H1 (cell line): ENCODE results near the gene TAF4. TPM values are rescaled to one million over a fixed set of nuclear protein-coding genes. Genes with fewer than 3 reads are reported as not detected.

ENCODE experiments used
- CHD1 ChIP-seq: IDR thresholded peaks from 2 replicates; pipeline ENCODE4 v1.6.1; 2012; ENCODE audit warnings: low read depth, low read length, improper control_type of control experiment
- GTF2F1 ChIP-seq: IDR thresholded peaks from 2 replicates; pipeline ENCODE4 v1.6.1; 2012; ENCODE audit warnings: low read depth, low read length, improper control_type of control experiment, borderline replicate concordance
- KDM1A ChIP-seq: fragments of 200-600, 300-600 bp; sonication (generic); IDR thresholded peaks from 2 replicates; pipeline ENCODE4 v1.7.1; 2016; ENCODE audit warnings: mild to moderate bottlenecking, low read length, borderline replicate concordance
- RBBP5 ChIP-seq: IDR thresholded peaks from 2 replicates; pipeline ENCODE4 v1.7.1; 2012; ENCODE audit warnings: low read depth, mild to moderate bottlenecking, inconsistent platforms, low read length, moderate library complexity, borderline replicate concordance
- TCF12 ChIP-seq: IDR thresholded peaks from 2 replicates; pipeline ENCODE4 v1.6.1; 2011; ENCODE audit warnings: low read depth, mild to moderate bottlenecking, low read length
- polyA plus RNA-seq, 7 experiments: library from polyadenylated mRNA; depleted of rRNA in 3 of 7; stranded (reverse) in 5 of 7; unstranded in 2 of 7; fragments of >200 nt in 5 of 7; fragments of 200-250 nt in 2 of 7; gene quantifications; 1 replicate in 5 of 7; 2 replicates in 1 of 7; 4 replicates in 1 of 7; pipeline versions ENCODE4 v1.2.1 to v1.2.3, GENCODE V29; 2011 to 2013; ENCODE audit warnings: missing spikeins in 2 of 7, mixed read lengths in 2 of 7
- total RNA-seq: library from RNA; stranded (reverse); fragmentation: NEBNext Ultra II Directional; extraction: Animal tissue kit (Norgen Biotek cat#: 25700); gene quantifications from 2 replicates; pipeline ENCODE4 v1.2.1, GENCODE V29; 2021

TAF4 gene
- total and polyA plus RNA-seq, 2 of the 8 experiments (the other 6 are each of a cell fraction or from before 2014, with no cell fraction given), result 16.0 to 30.1 TPM

GRCh38 chr20:62028384-62028783, 37.3 kb downstream of the TAF4 start (continued):
- TF ChIP-seq GTF2F1, result no peak
- no peak for TF ChIP-seq RBBP5
- TF ChIP-seq CHD1, result no peak
- no peak for TF ChIP-seq KDM1A
- no peak for TF ChIP-seq TCF12
